ENCODE measurements around the gene NUDT4. TPM values are rescaled to one million over a fixed set of nuclear protein-coding genes. Genes with fewer than 3 reads are reported as not detected.

Gene NUDT4
- total and polyA plus RNA-seq, 2 of the 8 experiments (the other 6 are each of a cell fraction or from before 2014, with no cell fraction given): 17.3 to 71.7 TPM

- 100% methylated on average over 1 of the region's 1 CpG; no CpG with 5 or more reads in 1 of the 2 experiments for WGBS, 2 experiments (ENCODE audit: extremely low coverage in 1 of 2, insufficient coverage in 1 of 2, insufficient read length in 1 of 2, insufficient replicate concordance in 2 of 2, low coverage in 1 of 2, low lambda C conversion rate in 2 of 2, missing lambda C conversion rate in 1 of 2)
Measured at GRCh38 chr12:93449277-93449676, 71.6 kb downstream of the NUDT4 start.

More at GRCh38 chr12:93449277-93449676, 71.6 kb downstream of the NUDT4 start:
- CTCF ChIA-PET (ENCODE audit: partially characterized antibody): interaction anchor here (0.7 kb wide), 1 partner anchor 495 kb away, joined by 3 read pairs; no protein-coding TSS in a partner anchor
- H4K20me1 ChIP-seq (replicated peaks in 1 of 2; ENCODE audit: control insufficient read depth in 1 of 2, insufficient read depth in 2 of 2, low read length in 2 of 2): no peaks in the 10 kb centered on the region
- no peak overlapping the region for H2AK5ac ChIP-seq (ENCODE audit: low read depth, low read length)
- no peak for DNase-seq (ENCODE audit: low read depth in 1 of 2, low spot score in 2 of 2)
- H3K4me3 ChIP-seq (ENCODE audit: extremely low read depth in 1 of 4, insufficient read depth in 2 of 4, low read depth in 3 of 4, low read length in 4 of 4): no peak overlapping the region
- no peak overlapping the region for H2BK120ac ChIP-seq (replicated peaks; ENCODE audit: low read depth, low read length)
- no peak overlapping the region for H4K91ac ChIP-seq (replicated peaks; ENCODE audit: insufficient read length, low read length)
- POLR2A ChIA-PET (ENCODE audit: partially characterized antibody): no interaction called here
- H3K27me3 ChIP-seq (replicated peaks in 1 of 4; ENCODE audit: control insufficient read depth in 3 of 4, extremely low read depth in 1 of 4, insufficient read depth in 3 of 4, low read length in 3 of 4): no peaks in the 10 kb centered on the region
- H3K79me2 ChIP-seq (ENCODE audit: control insufficient read depth in 1 of 2, insufficient read depth in 2 of 2, low read length in 2 of 2): no peaks in the 10 kb centered on the region
- H3K9me3 ChIP-seq (ENCODE audit: insufficient read depth in 2 of 2, low read depth in 1 of 2, low read length in 1 of 2): no peaks in the 10 kb centered on the region
- H3K4me1 ChIP-seq (replicated peaks in 1 of 4; ENCODE audit: control insufficient read depth in 3 of 4, insufficient read depth in 4 of 4, low read length in 3 of 4): no peaks in the 10 kb centered on the region
- no peaks in the 10 kb centered on the region; the same call in 1 of the 2 replicates for H3K23me2 ChIP-seq (ENCODE audit: low read depth, low read length)
- no peak overlapping the region for H4K5ac ChIP-seq (ENCODE audit: insufficient read length, low read depth, low read length)
- TF ChIP-seq TCF12 (IDR thresholded peaks at IDR 0.05; ENCODE audit: low read depth, low read length) (no peak), CEBPB (IDR thresholded peaks at IDR 0.05; ENCODE audit: low read depth, low read length) (no peak), BACH1 (IDR thresholded peaks at IDR 0.05; ENCODE audit: low read length) (no peak), NANOG (IDR thresholded peaks at IDR 0.05; ENCODE audit: insufficient read depth, low read depth, low read length, poor library complexity, severe bottlenecking) (no peak), KDM4A (IDR thresholded peaks at IDR 0.05; ENCODE audit: low read depth, low read length, severe bottlenecking) (no peak), KDM5A (IDR thresholded peaks at IDR 0.05; ENCODE audit: low read length) (no peak), POLR2A (IDR thresholded peaks at IDR 0.05; ENCODE audit: control extremely low read depth in 1 of 2, low read depth in 2 of 2, low read length in 2 of 2) (no peak), CHD1 (IDR thresholded peaks at IDR 0.05; ENCODE audit: low read depth, low read length) (no peak), POU5F1 (IDR thresholded peaks at IDR 0.05; ENCODE audit: low read depth, low read length) (no peak), RNF2 (IDR thresholded peaks at IDR 0.05; ENCODE audit: borderline replicate concordance, low read depth, low read length, missing control alignments, poor library complexity, severe bottlenecking) (no peak), RBBP5 (IDR thresholded peaks at IDR 0.05; ENCODE audit: borderline replicate concordance, low read depth, low read length) (no peak)
- H3K79me1 ChIP-seq (ENCODE audit: low read depth, low read length): no peaks in the 10 kb centered on the region
- H4K8ac ChIP-seq (ENCODE audit: extremely low read depth, insufficient read depth, low read length): no peak overlapping the region
- no peak overlapping the region for H3K4ac ChIP-seq (replicated peaks; ENCODE audit: insufficient read length, low read depth, low read length)
- no peak overlapping the region for H2AFZ ChIP-seq (ENCODE audit: low read length)
- no peak overlapping the region for H3K14ac ChIP-seq (ENCODE audit: insufficient read length)
- no peaks in the 10 kb centered on the region for H3K36me3 ChIP-seq (ENCODE audit: control insufficient read depth in 2 of 4, insufficient read depth in 4 of 4, low read length in 3 of 4)
- H2BK15ac ChIP-seq (ENCODE audit: low read length): no peak overlapping the region
- no peak overlapping the region for H3K56ac ChIP-seq (replicated peaks; ENCODE audit: insufficient read length, low read depth, low read length)
- no peak overlapping the region for H3K9ac ChIP-seq (replicated peaks in 1 of 4; ENCODE audit: extremely low read depth in 1 of 4, low read depth in 3 of 4, low read length in 3 of 4)
- H2BK20ac ChIP-seq (ENCODE audit: low read length): no peak overlapping the region
- no peak overlapping the region for H2BK12ac ChIP-seq (ENCODE audit: low read depth, low read length)
- no peak overlapping the region for H3K4me2 ChIP-seq (ENCODE audit: insufficient read depth in 1 of 2, low read depth in 2 of 2, low read length in 2 of 2)
- FAIRE-seq: no peak
- no peak overlapping the region for H3K23ac ChIP-seq (ENCODE audit: insufficient read length)
- H3K27ac ChIP-seq (ENCODE audit: low read depth, low read length): no peak overlapping the region
- H2BK5ac ChIP-seq (ENCODE audit: low read depth, low read length): no peak overlapping the region
- H3K18ac ChIP-seq (ENCODE audit: extremely low read depth, low read length): no peak overlapping the region

Data from H1 (cell line).